ENCODE data around the gene DUS2.
"Not testable (repeated sequence)": the region's sequence is repeated elsewhere in the genome, so short reads cannot be mapped to it uniquely, and the experiment has no call there.

Gene DUS2

GRCh38 chr16:68078701-68079375 is 55.8 kb downstream of the DUS2 start:
- DNase-seq, result peak; percentile 45

- DNase-seq, result no peak
These were observed 56.2 kb downstream of the DUS2 start for GRCh38 chr16:68079376-68079625.

GRCh38 chr16:68079626-68080344 is 56.7 kb downstream of the DUS2 start:
- peak; percentile 87 for DNase-seq

- peak; percentile 50 for DNase-seq
These were observed 59.0 kb downstream of the DUS2 start for GRCh38 chr16:68081861-68082628.

GRCh38 chr16:68082629-68083238 is 59.6 kb downstream of the DUS2 start:
- DNase-seq, result peak; percentile 27

- peak; percentile 26 for DNase-seq
These were observed 60.2 kb downstream of the DUS2 start for GRCh38 chr16:68083239-68083781.

- DNase-seq, result peak; percentile 24
These were observed 60.9 kb downstream of the DUS2 start for GRCh38 chr16:68083861-68084503.

GRCh38 chr16:68084504-68085258 is 61.6 kb downstream of the DUS2 start:
- DNase-seq, result peak; percentile 93

- DNase-seq, result peak; percentile 99
These were observed 62.4 kb downstream of the DUS2 start, which contains the start of gene NFATC3 for GRCh38 chr16:68085259-68086071. Gene NFATC3 (plus strand): TSS chr16:68085370. CDS start chr16:68085682, 312 bp downstream.

GRCh38 chr16:68086336-68086841 is 63.3 kb downstream of the DUS2 start:
- DNase-seq, result no peak

GRCh38 chr16:68086860-68087268 is 63.8 kb downstream of the DUS2 start:
- DNase-seq, result no peak

GRCh38 chr16:68087688-68088087 is 64.6 kb downstream of the DUS2 start:
- DNase-seq, result no peak

- DNase-seq, result no peak
These were observed 65.3 kb downstream of the DUS2 start for GRCh38 chr16:68088130-68088972.

- no peak for DNase-seq
These were observed 66.0 kb downstream of the DUS2 start for GRCh38 chr16:68089067-68089466.

GRCh38 chr16:68090130-68090529 is 67.0 kb downstream of the DUS2 start:
- DNase-seq, result no peak

GRCh38 chr16:68090533-68090932 is 67.4 kb downstream of the DUS2 start:
- DNase-seq, result no peak

GRCh38 chr16:68091380-68092261 is 68.5 kb downstream of the DUS2 start:
- no peak for DNase-seq

- not testable (repeated sequence) for DNase-seq
These were observed 69.2 kb downstream of the DUS2 start for GRCh38 chr16:68092275-68092674.
